Activated T-helper 1 cell treated with anti-CD3 and anti-CD28 coated beads, Interleukin-2, amount 50 U/mL, for 16 hours (primary cell): ENCODE data around the gene B4GALT2.

Experiments used
- DNase-seq, 2 donors: peaks; one replicate each; pipeline ENCODE4 v3.0.0-alpha.2; 2020; ENCODE audit warnings: low read depth in 1 of 2, low spot score in 1 of 2

Gene B4GALT2

DNA sequence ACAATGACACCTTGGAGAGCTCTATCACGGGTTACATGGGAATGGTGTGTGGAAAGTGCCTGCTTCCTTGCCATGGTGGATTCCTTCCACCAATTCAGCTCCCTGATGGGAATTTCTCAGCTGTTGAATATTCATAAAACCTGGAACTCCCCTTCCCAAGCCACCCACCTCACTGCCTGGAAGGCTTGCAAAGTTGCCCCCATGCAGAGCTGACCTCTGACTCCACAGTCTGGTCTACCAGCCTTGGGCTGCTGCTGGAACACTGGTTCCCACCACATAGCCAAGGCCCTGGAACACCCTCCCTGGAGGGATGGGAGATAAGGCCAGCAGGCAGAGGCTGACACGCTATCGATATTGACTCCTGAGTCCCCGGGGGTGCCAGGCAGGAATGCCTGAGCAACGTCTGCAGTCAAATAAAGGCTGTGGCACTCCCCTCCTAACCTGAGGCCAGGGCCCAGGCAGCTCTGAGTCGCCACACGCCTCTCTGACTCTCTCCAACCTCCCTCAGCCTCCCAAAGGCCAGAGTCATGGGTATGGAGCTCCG, 21.2 kb downstream of the B4GALT2 start:
- no peak for DNase-seq

DNA sequence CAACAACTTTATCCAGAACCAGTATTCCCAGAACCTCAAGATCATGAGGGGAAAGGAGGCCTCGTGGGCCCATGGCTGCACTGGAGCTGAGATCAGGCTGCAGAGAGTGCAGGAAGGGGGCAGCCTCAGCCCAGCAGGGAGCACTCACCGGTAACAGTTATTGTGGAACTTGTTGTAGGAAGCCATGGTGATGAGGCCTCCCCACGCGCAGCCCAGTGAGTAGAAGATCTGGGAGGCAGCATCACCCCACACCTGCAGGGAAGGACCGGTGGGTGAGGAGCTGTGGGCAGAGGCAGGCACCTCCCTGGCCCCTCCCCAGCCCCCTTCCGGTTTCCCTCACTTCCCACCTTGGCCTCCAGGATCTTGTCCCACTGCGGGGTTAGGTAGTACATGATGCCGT, 23.2 kb downstream of the B4GALT2 start:
- no peak for DNase-seq

DNA sequence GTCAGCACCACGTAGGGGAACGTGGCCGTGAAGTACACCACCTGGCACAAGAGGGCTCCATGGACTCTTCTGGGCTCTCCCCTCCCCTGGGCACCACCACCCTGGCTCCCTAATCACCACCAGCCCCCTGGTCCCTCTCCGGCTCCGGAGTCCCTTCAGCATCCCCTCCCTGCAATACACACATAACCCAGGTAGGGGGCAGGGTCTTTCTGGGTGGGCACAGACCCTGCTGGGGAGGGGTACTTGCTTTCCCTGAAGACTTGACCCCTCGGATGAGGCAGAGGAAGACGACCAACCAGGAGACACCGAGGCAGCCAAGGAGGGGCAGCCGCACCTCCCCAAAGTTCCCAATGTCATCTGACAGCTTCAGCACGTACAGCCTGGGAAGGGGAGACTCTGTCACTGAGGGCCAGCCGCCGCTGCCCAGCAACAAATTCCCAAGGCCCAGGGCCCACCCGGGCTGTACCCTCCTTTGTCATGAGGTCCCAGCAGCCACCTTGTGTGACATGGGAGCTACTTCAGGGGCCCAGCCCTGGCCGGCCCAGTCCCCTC, 23.7 kb downstream of the B4GALT2 start:
- no peak for DNase-seq

DNA sequence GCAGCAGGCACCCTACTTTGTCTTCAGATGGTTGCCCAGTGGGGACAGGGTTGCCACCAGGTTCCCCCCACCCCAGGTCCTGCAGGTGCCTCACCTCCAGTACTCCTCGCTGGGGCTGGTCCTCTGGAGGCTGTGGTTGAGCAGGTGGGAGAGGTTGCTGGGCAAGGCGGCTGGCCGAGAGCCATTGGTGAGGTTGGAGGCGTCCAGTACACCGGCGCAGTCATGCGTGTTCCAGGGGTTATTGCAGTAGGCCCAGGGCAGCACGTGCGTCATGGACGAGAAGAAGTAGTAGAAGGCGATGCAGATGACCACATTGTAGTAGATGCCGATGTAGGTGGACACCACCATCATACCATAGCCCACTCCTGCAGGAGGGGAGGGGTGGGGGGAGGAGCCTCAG, 29.2 kb downstream of the B4GALT2 start:
- no peak for DNase-seq

DNA sequence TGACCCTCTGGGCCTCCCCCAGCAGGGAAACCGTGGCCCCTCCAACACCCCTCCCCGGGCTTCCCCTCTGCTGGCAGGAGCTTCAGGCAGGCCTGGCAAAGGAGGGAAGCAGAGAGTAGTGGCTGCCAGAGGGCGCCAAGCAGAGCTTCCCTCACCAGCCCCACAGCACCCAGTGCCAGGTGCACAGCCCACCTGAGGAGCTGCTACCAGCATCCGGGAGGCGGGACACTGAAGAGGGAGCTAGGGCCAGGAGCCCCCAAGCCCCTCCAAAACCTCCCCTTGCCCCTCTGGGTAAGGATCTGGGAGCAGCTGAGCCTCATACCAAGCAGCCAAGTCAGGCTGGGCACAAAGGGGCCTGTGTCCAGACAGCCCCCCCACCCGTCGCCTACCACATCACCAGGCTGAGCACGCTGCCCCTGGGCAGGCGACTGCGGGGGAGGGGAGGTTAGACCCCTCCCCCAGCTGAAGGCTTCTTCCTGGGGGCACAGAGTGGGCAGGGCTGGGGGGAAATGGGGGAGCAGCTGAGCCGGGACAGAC, 32.0 kb downstream of the B4GALT2 start:
- no peak for DNase-seq

DNA sequence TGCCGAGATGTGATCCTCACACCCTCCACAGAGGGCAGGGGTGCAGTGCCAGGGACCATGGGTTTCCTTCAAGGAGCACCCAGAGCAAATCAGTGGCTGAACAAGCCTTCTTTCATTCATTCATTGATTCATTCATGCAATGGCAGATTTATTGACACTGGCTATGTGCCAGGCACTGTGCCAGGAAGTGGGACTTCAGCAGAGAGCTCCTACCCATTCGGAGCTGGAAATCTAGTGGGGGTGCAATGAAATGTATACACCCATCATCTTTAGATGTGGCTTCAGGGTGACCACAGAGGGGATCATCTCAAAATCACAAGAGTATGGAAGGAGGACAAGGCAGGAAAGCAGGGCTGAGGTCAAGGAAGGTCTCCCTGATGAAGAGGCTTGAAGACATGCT, 33.4 kb downstream of the B4GALT2 start:
- DNase-seq: no peak

DNA sequence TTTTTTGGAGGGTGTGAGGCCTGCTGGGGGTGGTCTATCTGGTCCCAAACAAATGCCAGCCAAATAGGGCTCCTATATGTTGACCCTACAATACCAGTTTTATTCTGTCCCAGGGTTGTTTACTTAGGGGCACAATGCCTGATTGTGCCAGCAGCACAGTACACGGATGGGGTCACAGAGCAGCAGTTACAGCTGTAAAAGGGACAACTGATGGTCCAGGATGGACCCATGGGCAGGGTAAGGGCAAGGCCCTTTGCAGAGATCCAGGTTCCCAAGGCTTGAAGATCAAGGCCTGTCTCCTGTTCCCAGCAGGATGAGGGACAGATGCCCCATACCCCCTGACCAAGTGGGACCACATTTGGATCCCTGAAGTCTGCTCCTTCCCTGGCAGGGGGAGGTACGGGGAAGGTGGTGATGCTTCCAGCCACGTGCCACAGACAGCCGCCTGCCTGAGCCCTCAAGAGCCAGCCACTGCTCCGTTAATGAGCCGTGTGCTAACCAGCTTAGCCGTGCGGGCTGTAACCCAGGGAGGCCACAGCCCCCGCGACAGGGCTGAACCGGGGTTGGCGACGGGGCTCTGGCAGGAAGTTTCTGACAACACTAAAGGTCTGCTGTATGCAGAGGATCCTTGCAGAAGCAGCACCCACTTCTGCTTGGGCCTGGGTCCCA, 34.1 kb downstream of the B4GALT2 start:
- no peak for DNase-seq

DNA sequence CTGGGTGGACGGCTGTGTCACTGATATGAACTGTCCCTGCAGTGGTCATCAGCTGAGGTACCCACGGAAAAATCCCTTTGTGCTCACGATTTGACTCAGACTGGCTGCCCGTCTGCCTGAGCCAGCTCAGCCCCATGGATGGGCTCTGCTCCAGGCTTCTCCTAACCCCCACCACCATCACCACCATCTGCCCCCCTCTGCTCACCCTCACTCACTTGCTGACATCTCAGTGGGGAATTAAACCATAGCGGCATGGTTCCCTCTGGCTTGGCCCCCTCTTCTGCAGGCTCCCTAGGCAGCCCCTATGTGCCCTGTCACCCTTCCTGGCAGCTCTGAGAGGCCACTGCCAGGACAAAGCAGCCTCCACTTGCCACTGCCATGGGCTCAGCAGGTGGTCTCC, 34.9 kb downstream of the B4GALT2 start:
- DNase-seq: no peak

DNA sequence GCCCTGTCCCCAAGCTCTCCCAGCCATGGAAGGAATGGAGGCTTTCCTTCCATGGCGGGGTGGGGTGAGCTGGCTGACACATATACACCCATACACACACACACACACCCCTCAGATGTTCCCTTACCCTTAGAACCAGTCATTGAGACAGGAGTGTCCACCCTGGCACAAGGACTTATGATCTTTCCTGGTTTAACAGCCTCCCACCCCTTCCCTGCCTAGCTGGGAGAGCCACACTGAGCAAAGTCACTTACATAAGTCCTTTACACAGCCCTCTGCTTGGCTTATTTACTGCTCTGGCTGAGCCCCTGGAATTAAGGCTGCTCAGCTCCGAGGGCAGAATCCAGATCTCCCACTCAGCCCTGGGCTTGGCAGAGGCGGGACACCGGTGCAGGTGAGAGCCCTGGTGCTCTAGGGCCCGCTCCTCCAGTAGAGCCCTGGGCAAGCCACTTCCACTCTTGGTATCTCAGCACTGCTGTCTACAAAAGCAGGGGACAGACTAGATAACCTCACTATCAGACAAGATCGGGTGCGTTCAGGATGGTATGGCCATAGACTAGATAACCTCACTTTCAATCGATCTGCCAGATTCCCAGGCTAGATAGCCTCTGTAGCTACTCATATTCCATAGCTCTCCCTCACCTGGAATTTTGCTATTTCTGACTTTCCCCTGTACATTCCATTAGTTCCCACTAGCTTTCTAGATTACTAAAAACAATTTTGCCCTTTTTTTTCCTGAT, 35.5 kb downstream of the B4GALT2 start:
- DNase-seq: no peak

DNA sequence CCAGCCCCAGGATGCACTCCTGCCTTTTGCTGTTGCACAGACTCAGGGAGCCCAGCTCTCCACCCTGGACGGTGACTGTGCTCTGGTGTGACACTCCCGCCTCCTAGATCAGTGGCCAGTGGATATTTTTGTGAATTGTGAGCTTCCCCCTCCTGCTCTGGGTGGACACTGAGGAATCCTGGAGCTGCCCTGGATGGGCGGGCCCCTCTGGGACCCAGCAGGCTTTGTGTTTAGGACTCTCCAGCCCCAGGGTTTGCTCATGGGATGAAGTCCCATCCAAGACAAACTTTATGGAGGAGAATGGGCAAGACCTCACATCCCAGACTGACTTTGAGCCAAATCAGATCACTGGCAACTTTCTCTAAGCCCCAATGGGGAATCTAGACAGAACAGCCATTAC, 36.2 kb downstream of the B4GALT2 start:
- DNase-seq: no peak

DNA sequence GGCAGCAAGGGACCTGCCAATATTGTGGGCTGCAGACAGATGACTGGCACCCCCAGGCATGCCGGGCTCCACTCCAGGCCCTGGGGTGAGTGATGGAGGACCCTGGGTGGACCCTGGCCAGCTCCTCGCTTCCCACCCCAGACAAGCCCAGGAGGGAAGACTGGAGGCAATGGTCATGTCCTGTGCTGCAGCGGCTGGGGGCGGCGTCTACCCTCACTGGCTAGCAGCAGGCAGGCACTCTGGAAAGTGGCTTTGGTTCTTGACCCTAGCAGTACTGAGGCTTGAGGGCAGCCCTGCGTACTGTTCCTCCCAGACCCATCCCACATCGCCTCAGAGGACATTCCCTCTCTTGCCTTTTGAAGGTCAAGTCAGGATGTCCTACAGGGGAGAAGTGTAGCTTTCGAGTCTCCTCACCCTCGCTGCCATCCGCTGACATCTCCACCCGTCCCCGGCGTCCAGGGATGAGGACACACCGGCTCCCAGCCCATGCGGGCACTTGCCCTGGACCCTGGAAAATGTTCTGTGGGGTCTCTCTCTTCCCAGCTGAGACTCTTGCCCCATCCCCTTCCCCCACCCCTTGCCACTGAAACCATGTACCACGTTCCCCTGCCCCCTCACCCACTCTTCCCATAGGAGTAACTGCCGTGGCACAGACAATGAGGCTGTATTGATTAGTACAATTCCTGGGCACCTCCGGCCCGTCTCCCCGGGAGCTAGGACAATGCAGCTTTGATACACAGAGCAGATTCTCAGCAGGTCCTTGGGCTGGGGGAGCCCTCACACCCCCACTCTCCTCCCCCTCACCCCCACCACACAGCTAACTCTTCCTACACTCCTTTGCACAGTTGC, 37.3 kb downstream of the B4GALT2 start:
- no peak for DNase-seq

DNA sequence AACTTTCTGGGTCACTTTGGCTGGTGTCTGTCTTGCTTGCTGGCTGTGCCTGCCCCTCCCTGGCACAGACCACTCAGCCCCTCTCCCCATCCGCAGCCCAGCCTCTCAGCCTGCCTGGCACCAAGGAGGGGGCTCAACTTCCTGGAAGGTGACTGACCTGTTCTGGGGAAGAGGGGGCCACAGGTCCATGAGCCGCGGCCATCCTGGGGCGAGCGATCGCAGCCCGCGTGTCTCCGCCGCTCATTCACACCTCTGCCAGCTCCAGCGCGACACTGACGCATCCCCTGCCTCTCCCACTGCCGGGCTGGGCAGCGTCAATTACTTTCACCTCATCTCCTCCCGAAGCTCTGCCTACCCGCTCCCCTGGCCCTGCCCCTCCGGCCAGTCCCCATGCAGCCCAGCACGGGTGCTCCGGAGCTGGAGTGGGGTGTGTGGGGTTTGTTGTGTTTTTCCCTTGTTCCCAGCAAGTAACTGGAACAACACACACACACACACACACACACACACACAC, 37.9 kb downstream of the B4GALT2 start:
- no peak for DNase-seq

DNA sequence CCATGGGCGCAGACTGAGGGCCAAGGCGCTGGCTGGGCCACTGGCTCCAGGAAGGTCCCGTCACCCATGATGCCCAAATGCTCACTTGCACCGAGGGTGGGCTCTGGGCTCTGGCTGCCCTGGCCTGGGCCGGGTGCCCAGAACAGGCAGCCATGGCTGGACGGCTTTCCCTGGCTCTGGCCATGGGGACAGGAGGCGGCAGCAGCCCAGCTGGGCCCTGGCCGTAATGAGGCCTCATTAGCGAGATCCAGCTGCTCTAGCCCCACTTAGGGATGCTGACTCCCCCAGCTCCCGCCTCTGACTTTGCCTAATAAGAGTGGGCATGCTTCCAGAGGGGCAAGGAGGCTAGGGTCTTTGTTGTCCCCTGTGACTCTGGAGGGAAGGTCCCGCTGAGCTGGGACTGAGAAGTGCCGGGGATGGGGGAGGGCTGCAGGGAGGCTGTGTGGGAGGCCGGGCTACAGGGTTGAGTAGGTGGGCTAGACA, 40.5 kb downstream of the B4GALT2 start:
- no peak for DNase-seq

DNA sequence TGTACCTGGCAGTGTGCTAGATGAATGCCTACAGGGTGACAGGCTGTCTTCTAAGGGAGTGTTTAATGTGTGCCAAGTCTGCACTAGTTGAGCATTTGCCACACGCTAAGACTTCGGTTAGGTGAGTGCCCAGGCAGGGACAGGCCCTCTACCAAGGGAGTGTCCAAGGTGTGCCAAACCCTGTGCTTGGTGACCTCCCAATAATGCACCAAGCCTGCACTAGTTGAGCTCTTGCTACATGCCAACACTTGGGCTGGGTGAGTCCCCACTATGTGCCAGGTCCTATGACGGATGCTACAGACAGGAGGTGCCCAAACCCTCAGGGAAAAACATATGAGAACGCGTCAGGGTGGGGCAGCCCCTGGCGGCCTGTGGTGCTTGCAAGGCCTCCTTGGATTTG, 41.5 kb downstream of the B4GALT2 start:
- DNase-seq: no peak

DNA sequence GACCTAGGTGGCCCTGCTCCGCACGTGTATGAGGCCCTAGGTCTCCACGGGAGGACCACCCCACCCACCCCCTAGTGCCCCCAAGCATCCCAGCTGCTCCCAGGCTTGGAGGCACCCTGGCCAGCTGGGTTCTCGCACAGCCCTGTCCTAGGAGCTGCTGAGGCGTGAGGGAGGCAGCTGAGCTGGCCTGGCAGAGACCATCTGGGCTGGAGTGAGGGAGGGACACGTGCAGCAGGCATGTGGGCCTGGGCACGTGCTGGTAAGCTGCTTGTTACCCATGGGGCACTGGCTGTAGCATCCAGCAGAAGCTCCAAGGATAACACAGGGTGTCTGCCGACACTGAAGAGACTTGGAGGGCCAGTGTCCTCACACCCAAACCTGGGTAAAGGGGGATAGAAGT, 42.1 kb downstream of the B4GALT2 start:
- no peak for DNase-seq

DNA sequence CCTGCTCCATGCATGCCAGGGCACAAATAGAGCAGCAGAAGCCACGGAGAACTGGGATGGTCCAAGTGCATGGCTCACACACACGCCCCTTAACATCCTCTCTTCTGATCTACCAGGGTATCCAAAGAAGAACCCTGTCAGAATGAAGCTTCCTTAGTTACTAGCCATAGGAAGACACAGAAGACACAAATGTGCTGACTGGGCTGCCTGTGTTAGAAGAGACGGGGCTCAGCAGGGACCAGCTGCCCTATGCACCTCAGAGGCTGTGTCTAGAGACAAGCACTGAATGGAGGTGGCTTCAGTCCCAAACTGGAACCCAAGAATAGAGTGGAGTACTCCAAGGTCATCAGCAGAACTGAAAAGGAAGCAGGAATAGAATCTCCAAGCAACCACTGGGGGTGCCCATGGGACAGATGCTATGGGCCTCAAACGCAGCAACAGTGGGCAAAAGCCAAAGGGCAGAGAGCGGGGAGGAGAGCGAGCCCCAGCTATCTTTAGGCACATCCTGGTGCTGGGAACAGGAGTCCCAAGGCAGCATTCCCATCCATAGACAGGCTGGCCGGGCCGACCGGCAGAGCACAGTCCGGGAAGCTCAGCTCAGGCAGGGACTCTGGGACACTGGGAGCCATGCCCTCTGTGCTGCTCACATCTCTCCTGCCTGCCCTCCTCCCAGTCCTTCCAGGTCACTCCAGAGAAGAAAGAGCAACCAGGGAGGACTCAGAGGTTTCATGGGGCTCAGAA, 42.7 kb downstream of the B4GALT2 start:
- no peak for DNase-seq

DNA sequence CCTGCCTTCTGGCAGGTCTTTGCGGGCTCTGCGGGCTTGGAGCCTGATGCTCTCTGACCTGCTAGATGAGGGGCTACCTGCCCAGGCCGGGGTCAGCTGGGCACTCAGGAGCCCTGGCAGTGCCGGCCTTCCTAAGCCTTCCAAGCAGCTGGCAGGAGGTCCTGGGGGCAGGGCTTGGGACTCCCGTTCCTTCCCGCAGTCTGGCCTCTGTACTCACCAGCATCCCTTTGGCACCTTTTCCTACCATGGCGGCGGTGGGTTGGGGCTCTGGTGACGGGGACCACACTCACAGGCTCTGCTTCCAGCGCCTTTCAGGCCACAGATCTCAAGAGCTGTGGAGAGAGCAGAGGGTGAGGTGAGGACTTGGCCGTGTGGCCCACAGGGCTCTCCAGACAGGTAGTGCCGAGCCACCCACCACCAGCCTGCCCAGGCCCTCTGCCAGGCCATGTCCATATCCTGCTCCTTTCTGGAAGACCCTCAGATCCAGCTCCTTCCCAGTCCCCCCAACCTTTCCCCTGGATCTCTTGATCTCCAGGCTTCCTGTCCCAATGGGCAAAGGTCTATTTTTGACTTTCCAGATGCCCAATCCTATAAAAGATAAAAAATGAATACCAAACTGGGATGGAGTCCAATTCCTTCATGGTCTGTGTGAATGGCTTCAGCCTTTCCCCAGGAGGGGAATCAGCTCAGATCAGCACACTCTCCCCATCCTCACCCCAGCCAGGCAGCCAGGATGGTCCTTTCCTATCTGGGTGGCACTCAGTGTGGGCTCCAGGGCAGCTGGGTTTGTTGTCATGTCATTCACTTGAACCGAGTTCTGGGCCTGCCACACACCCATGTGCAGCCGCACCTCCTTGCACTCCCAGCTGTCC, 45.3 kb downstream of the B4GALT2 start:
- DNase-seq: no peak

DNA sequence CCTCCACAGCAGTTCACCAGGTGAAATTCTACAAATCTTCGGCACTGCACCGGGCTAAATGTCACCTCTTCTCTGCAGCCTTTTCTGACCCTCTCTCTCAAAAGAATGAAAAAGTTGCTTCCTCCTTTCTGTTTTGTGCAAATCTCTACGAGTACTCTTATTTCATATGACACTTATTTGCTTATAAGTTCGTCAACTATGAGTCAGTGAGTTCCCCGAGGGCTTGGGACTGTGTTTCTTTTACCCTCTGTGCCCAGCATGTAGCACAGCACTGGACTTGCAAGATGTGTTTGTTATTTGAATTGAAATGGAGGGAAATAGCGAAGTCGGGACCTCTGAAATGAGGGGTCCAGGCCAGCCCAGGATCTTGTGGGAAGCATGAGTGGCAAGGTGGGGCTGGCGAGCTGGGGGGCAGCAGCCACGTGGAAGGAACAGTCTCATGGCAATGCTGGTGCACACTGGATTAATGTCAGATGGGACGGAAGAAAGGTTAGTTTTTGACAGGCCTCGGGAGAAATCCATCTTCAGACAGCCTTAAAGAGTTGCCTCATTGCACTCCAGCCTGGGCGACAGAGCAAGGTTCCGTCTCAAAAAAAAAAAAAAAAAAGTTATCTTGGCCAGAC, 46.0 kb downstream of the B4GALT2 start:
- DNase-seq: no peak

DNA sequence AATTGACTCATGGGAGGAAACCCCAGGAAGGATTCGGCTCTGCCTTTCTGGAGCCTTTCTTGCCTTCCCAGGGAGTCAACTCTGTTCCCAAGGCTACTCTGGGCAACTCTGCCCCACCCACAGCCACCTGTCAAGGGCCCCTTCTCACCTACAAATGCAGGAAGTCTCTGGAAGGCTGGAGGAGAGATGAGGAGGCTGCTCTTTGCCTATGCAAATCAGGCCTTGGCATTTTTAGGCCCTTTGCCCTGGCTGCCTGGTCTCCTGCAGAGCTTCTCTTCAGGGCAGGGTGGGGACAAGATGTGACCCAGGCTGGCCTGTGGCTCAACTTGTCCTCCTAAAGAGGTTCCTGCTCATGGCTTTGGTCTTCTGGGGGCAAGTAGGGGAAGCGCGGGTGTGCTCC, 46.8 kb downstream of the B4GALT2 start:
- DNase-seq: no peak
